GM23338 (cell line): ENCODE results near the gene EXO1. TPM values are rescaled to one million over a fixed set of nuclear protein-coding genes. Genes with fewer than 3 reads are reported as not detected.

ENCODE experiments used
- ATAC-seq: fragments of 200-7000 bp; cut with Tn5 transposase; 3 replicates; pipeline ENCODE4 v1.9.1; 2020
- DNase-seq: peaks from one replicate; pipeline ENCODE4 v3.0.0-alpha.2; 2015; ENCODE audit warnings: low spot score
- H2AFZ ChIP-seq: fragments of 200-600 bp; sonication (generic); 2 replicates; pipeline ENCODE4 v1.8.0; 2016; ENCODE audit warnings: antibody characterized with exemption, mild to moderate bottlenecking, moderate library complexity
- H3F3A ChIP-seq: fragments of 200-600 bp; sonication (generic); replicated peaks from 2 replicates; pipeline ENCODE4 v1.8.0; 2017; ENCODE audit warnings: antibody characterized with exemption, mixed run types, low read depth
- H3K27ac ChIP-seq: fragments of 200-600 bp; sonication (generic); 2 replicates; pipeline ENCODE4 v1.6.1; 2016; ENCODE audit warnings: low read depth
- H3K27me3 ChIP-seq: fragments of 200-600 bp; sonication (generic); 2 replicates; pipeline ENCODE4 v1.8.0; 2016; ENCODE audit warnings: mild to moderate bottlenecking, mixed run types, moderate library complexity; ENCODE audit not compliant: insufficient read depth
- H3K36me3 ChIP-seq: fragments of 200-600 bp; sonication (generic); 2 replicates; pipeline ENCODE4 v1.8.0; 2016; ENCODE audit warnings: mild to moderate bottlenecking; ENCODE audit not compliant: insufficient read depth
- H3K4me1 ChIP-seq: fragments of 200-600 bp; sonication (generic); 2 replicates; pipeline ENCODE4 v1.8.0; 2016; ENCODE audit warnings: mild to moderate bottlenecking, moderate library complexity; ENCODE audit not compliant: insufficient read depth
- H3K4me2 ChIP-seq: fragments of 200-600 bp; sonication (generic); 2 replicates; pipeline ENCODE4 v1.7.1; 2017; ENCODE audit warnings: mixed run types
- H3K4me3 ChIP-seq: fragments of 200-600 bp; sonication (generic); 2 replicates; pipeline ENCODE4 v1.6.1; 2016; ENCODE audit warnings: mixed run types
- H3K79me2 ChIP-seq: fragments of 200-600 bp; sonication (generic); replicated peaks from 2 replicates; pipeline ENCODE4 v1.8.0; 2017; ENCODE audit warnings: mild to moderate bottlenecking; ENCODE audit not compliant: insufficient read depth
- H3K9me2 ChIP-seq: fragments of 200-600 bp; sonication (generic); 2 replicates; pipeline ENCODE4 v1.8.0; 2017; ENCODE audit not compliant: insufficient read depth
- H4K20me1 ChIP-seq: fragments of 200-600 bp; sonication (generic); replicated peaks from 2 replicates; pipeline ENCODE4 v1.8.0; 2017; ENCODE audit warnings: mild to moderate bottlenecking; ENCODE audit not compliant: insufficient read depth
- H3K27ac Mint-ChIP-seq: 2 replicates; pipeline ENCODE4 v1.8.0; 2020; ENCODE audit warnings: inconsistent platforms, mild to moderate bottlenecking, moderate library complexity, mixed read lengths
- H3K27me3 Mint-ChIP-seq: 3 replicates; pipeline ENCODE4 v1.8.0; 2022; ENCODE audit warnings: low read depth, mild to moderate bottlenecking, moderate library complexity, mixed read lengths, inconsistent platforms; ENCODE audit not compliant: insufficient read depth, poor library complexity
- H3K36me3 Mint-ChIP-seq: 3 replicates; pipeline ENCODE4 v1.8.0; 2021; ENCODE audit warnings: low read depth, mild to moderate bottlenecking, inconsistent platforms, moderate library complexity, mixed read lengths
- H3K4me1 Mint-ChIP-seq: 3 replicates; pipeline ENCODE4 v1.8.0; 2020; ENCODE audit warnings: mild to moderate bottlenecking, inconsistent platforms, mixed read lengths
- H3K4me3 Mint-ChIP-seq: 3 replicates; pipeline ENCODE4 v1.8.0; 2021; ENCODE audit warnings: moderate library complexity, mild to moderate bottlenecking, inconsistent platforms, mixed read lengths
- H3K9me3 Mint-ChIP-seq: 3 replicates; pipeline ENCODE4 v1.8.0; 2020; ENCODE audit warnings: moderate library complexity, mild to moderate bottlenecking, inconsistent platforms, mixed read lengths
- CREB1 ChIP-seq: fragments of 250-450 bp; sonication (Bioruptor Pico); IDR thresholded peaks from 2 replicates; pipeline ENCODE4 v1.5.0; 2020; ENCODE audit warnings: low read depth, mild to moderate bottlenecking, moderate library complexity
- EZH2 ChIP-seq: fragments of 200-600 bp; sonication (generic); IDR thresholded peaks from one replicate; pipeline ENCODE4 v1.8.0; 2017; ENCODE audit warnings: antibody characterized with exemption, mild to moderate bottlenecking, low read depth; ENCODE audit not compliant: unreplicated experiment
- EZH2phosphoT487 ChIP-seq: fragments of 200-600 bp; sonication (generic); IDR thresholded peaks from one replicate; pipeline ENCODE4 v1.8.1; 2018; ENCODE audit warnings: antibody characterized with exemption; ENCODE audit not compliant: unreplicated experiment
- JUNB ChIP-seq: IDR thresholded peaks from one replicate; pipeline ENCODE4 v1.6.1; 2016; ENCODE audit warnings: antibody characterized with exemption; ENCODE audit not compliant: unreplicated experiment
- NANOG ChIP-seq: IDR thresholded peaks from 2 replicates; pipeline ENCODE4 v1.6.1; 2016; ENCODE audit warnings: antibody characterized with exemption, borderline replicate concordance
- ZNF114 ChIP-seq: fragments of 250-450 bp; sonication (Bioruptor Pico); IDR thresholded peaks from 2 replicates; pipeline ENCODE4 v1.5.0; 2020; ENCODE audit warnings: mild to moderate bottlenecking, moderate library complexity
- ZNF331 ChIP-seq: fragments of 250-450 bp; sonication (Bioruptor Pico); IDR thresholded peaks from 2 replicates; pipeline ENCODE4 v1.5.0; 2020; ENCODE audit warnings: low read depth, mild to moderate bottlenecking, moderate library complexity
- polyA plus RNA-seq: library from polyadenylated mRNA; unstranded; fragments of >200 nt; fragmentation: Nextera tagmentation; extraction: Ambion mirVana; gene quantifications from 2 replicates; pipeline ENCODE4 v1.2.1, GENCODE V29; 2016
- total RNA-seq: library from RNA; depleted of rRNA; stranded (reverse); fragments of >200 nt; shearing (Covaris generic); gene quantifications from 2 replicates; pipeline ENCODE4 v1.2.3, GENCODE V29; 2014
- TF ChIP-seq, protein P1 (sequence below): fragments of 250-450 bp; sonication (Bioruptor Pico); IDR thresholded peaks from 2 replicates; pipeline ENCODE4 v1.5.0; 2020; ENCODE audit warnings: mild to moderate bottlenecking, moderate library complexity
- TF ChIP-seq, protein P2 (sequence below): IDR thresholded peaks from 2 replicates; pipeline ENCODE4 v1.6.1; 2016; ENCODE audit warnings: antibody characterized with exemption
- TF ChIP-seq, protein P3 (sequence below): IDR thresholded peaks from one replicate; pipeline ENCODE4 v1.6.1; 2018; ENCODE audit warnings: antibody characterized with exemption; ENCODE audit not compliant: unreplicated experiment
- TF ChIP-seq, protein P4 (sequence below), 2 experiments: fragments of 200-600 bp in 1 of 2; sonication (generic) in 1 of 2; conservative IDR thresholded peaks; 2 replicates each; pipeline versions ENCODE4 v1.5.1 to v1.6.1; 2016 to 2017; ENCODE audit warnings: antibody characterized with exemption in 2 of 2, low read depth in 2 of 2, mild to moderate bottlenecking in 2 of 2, moderate library complexity in 1 of 2

The EXO1 gene
- total and polyA plus RNA-seq, 2 experiments from 2014 or later: 16.2 to 34.0 TPM

DNA sequence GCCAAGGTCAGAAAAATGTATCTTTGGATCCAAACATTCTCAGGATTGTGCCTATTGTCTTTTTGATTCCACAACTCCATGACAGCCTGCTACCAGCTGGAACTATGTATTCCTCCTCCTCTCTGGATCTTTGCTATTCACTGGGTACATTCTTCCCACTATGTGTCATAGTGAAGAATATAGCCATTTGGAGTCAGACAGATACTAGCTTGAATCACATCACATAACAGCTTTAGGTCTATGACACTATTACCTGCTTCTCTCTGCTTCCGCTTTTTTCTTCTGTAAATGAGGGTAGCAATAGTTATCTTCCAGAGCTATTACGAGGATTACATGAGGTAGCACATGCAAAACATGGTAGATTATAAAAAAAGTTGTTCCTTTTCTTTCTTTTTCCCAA, 5.4 kb upstream of the EXO1 start:
- no peaks in the 10 kb centered on the region for H4K20me1 ChIP-seq
- H3K4me2 ChIP-seq: no peak overlapping the region
- TF ChIP-seq ZNF114 (CRISPR knock-in tag) (no peak), ZNF331 (CRISPR knock-in tag) (no peak), JUNB (no peak), EZH2 (no peak), CREB1 (CRISPR knock-in tag) (no peak), NANOG (no peak), EZH2phosphoT487 (no peak)
- TF ChIP-seq, protein P1, sequence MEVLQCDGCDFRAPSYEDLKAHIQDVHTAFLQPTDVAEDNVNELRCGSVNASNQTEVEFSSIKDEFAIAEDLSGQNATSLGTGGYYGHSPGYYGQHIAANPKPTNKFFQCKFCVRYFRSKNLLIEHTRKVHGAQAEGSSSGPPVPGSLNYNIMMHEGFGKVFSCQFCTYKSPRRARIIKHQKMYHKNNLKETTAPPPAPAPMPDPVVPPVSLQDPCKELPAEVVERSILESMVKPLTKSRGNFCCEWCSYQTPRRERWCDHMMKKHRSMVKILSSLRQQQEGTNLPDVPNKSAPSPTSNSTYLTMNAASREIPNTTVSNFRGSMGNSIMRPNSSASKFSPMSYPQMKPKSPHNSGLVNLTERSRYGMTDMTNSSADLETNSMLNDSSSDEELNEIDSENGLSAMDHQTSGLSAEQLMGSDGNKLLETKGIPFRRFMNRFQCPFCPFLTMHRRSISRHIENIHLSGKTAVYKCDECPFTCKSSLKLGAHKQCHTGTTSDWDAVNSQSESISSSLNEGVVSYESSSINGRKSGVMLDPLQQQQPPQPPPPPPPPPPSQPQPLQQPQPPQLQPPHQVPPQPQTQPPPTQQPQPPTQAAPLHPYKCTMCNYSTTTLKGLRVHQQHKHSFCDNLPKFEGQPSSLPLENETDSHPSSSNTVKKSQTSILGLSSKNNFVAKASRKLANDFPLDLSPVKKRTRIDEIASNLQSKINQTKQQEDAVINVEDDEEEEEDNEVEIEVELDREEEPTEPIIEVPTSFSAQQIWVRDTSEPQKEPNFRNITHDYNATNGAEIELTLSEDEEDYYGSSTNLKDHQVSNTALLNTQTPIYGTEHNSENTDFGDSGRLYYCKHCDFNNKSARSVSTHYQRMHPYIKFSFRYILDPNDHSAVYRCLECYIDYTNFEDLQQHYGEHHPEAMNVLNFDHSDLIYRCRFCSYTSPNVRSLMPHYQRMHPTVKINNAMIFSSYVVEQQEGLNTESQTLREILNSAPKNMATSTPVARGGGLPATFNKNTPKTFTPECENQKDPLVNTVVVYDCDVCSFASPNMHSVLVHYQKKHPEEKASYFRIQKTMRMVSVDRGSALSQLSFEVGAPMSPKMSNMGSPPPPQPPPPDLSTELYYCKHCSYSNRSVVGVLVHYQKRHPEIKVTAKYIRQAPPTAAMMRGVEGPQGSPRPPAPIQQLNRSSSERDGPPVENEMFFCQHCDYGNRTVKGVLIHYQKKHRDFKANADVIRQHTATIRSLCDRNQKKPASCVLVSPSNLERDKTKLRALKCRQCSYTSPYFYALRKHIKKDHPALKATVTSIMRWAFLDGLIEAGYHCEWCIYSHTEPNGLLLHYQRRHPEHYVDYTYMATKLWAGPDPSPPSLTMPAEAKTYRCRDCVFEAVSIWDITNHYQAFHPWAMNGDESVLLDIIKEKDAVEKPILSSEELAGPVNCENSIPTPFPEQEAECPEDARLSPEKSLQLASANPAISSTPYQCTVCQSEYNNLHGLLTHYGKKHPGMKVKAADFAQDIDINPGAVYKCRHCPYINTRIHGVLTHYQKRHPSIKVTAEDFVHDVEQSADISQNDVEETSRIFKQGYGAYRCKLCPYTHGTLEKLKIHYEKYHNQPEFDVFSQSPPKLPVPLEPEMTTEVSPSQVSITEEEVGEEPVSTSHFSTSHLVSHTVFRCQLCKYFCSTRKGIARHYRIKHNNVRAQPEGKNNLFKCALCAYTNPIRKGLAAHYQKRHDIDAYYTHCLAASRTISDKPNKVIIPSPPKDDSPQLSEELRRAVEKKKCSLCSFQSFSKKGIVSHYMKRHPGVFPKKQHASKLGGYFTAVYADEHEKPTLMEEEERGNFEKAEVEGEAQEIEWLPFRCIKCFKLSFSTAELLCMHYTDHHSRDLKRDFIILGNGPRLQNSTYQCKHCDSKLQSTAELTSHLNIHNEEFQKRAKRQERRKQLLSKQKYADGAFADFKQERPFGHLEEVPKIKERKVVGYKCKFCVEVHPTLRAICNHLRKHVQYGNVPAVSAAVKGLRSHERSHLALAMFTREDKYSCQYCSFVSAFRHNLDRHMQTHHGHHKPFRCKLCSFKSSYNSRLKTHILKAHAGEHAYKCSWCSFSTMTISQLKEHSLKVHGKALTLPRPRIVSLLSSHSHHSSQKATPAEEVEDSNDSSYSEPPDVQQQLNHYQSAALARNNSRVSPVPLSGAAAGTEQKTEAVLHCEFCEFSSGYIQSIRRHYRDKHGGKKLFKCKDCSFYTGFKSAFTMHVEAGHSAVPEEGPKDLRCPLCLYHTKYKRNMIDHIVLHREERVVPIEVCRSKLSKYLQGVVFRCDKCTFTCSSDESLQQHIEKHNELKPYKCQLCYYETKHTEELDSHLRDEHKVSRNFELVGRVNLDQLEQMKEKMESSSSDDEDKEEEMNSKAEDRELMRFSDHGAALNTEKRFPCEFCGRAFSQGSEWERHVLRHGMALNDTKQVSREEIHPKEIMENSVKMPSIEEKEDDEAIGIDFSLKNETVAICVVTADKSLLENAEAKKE: no peak
- TF ChIP-seq, protein P2, sequence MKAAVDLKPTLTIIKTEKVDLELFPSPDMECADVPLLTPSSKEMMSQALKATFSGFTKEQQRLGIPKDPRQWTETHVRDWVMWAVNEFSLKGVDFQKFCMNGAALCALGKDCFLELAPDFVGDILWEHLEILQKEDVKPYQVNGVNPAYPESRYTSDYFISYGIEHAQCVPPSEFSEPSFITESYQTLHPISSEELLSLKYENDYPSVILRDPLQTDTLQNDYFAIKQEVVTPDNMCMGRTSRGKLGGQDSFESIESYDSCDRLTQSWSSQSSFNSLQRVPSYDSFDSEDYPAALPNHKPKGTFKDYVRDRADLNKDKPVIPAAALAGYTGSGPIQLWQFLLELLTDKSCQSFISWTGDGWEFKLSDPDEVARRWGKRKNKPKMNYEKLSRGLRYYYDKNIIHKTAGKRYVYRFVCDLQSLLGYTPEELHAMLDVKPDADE: no peak
- TF ChIP-seq, protein P3, sequence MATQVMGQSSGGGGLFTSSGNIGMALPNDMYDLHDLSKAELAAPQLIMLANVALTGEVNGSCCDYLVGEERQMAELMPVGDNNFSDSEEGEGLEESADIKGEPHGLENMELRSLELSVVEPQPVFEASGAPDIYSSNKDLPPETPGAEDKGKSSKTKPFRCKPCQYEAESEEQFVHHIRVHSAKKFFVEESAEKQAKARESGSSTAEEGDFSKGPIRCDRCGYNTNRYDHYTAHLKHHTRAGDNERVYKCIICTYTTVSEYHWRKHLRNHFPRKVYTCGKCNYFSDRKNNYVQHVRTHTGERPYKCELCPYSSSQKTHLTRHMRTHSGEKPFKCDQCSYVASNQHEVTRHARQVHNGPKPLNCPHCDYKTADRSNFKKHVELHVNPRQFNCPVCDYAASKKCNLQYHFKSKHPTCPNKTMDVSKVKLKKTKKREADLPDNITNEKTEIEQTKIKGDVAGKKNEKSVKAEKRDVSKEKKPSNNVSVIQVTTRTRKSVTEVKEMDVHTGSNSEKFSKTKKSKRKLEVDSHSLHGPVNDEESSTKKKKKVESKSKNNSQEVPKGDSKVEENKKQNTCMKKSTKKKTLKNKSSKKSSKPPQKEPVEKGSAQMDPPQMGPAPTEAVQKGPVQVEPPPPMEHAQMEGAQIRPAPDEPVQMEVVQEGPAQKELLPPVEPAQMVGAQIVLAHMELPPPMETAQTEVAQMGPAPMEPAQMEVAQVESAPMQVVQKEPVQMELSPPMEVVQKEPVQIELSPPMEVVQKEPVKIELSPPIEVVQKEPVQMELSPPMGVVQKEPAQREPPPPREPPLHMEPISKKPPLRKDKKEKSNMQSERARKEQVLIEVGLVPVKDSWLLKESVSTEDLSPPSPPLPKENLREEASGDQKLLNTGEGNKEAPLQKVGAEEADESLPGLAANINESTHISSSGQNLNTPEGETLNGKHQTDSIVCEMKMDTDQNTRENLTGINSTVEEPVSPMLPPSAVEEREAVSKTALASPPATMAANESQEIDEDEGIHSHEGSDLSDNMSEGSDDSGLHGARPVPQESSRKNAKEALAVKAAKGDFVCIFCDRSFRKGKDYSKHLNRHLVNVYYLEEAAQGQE: no peak
- TF ChIP-seq, protein P4, sequence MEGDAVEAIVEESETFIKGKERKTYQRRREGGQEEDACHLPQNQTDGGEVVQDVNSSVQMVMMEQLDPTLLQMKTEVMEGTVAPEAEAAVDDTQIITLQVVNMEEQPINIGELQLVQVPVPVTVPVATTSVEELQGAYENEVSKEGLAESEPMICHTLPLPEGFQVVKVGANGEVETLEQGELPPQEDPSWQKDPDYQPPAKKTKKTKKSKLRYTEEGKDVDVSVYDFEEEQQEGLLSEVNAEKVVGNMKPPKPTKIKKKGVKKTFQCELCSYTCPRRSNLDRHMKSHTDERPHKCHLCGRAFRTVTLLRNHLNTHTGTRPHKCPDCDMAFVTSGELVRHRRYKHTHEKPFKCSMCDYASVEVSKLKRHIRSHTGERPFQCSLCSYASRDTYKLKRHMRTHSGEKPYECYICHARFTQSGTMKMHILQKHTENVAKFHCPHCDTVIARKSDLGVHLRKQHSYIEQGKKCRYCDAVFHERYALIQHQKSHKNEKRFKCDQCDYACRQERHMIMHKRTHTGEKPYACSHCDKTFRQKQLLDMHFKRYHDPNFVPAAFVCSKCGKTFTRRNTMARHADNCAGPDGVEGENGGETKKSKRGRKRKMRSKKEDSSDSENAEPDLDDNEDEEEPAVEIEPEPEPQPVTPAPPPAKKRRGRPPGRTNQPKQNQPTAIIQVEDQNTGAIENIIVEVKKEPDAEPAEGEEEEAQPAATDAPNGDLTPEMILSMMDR (conservative IDR thresholded peaks at IDR 0.05; ENCODE audit: low read depth in 2 of 2): no peak
- H3K4me3 Mint-ChIP-seq: no peak overlapping the region
- peaks cover 5% of the 10 kb centered on the region; the same call in 1 of the 2 replicates for H3K4me1 ChIP-seq
- DNase-seq: no peak
- H3K9me2 ChIP-seq: no peaks in the 10 kb centered on the region
- H3K4me1 Mint-ChIP-seq: peaks cover 5% of the 10 kb centered on the region; the same call in 2 of the 3 replicates
- no peak overlapping the region for H2AFZ ChIP-seq
- H3K36me3 ChIP-seq: no peaks in the 10 kb centered on the region
- no peaks in the 10 kb centered on the region for H3K9me3 Mint-ChIP-seq
- no peaks in the 10 kb centered on the region for H3K79me2 ChIP-seq
- no peaks in the 10 kb centered on the region for H3K27me3 ChIP-seq
- no peak overlapping the region for H3K27ac ChIP-seq
- H3F3A ChIP-seq: no peaks in the 10 kb centered on the region
- H3K36me3 Mint-ChIP-seq: no peaks in the 10 kb centered on the region
- H3K27me3 Mint-ChIP-seq: peaks cover 2% of the 10 kb centered on the region
- no peak overlapping the region for H3K4me3 ChIP-seq
- ATAC-seq: no peak
- H3K27ac Mint-ChIP-seq: no peak overlapping the region
